NOMO-1 treated with dmso at 0.1 percent for 144 hours (cell line): ENCODE results near the gene SHLD1.

Experiments used
- DNase-seq: peaks from one replicate; lab custom pipeline; 2025; ENCODE audit not compliant: unreplicated experiment; lab: John Stamatoyannopoulos, UW

Gene SHLD1

DNA sequence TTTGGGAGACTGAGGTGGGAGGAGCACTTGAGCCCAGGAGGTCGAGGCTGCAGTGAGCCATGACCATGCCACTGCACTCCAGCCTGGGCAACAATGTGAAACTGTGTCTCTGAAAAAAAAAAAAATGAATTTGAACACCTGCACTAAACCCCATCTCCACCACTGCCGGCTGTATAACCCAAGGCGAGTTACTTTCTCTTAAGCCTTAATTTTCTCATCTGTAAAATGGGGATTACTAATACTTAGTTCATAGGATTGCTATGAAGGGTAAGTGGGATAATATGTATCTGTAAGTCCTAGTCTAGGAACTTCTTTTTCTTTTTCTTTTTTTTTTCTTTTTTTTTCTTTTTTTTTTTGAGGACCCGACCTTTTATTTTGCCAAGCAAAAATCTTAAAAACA is 61.5 kb downstream of the SHLD1 start:
- DNase-seq, result no peak

DNA sequence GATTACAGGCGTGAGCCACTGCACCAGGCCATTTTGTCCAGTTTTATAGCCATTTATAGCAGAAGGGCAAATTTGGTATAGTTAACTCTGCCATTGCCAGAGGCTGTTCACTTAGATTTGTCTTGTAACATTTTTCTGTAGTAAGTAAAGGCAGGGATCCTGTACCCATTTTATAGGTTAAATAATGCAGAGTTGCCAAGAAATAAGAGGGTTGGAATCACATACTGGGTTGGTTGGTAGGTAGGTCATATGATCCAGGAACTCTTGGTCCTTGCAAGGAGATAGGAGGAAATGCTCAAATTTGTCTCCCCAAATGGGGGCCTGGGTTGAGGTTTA is 68.1 kb downstream of the SHLD1 start:
- no peak for DNase-seq

DNA sequence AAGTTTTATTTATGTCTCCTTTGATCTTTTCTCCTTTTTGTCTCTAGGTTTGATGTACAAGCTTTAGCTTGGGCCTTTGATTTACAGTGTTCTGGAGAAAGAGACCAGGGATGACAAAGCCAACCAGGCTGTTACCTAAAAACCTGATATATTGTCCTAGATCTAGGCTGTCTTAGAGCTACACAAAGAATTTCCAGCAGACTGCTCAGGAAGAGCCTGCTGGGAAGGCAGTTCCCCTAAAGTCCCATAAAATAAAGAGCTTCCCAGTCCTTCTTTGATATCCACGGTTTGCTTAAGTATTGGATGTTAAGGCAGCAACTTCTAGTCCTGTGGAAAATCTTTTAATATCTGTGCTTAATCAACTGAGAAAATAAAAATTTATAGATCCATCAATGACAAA is 70.5 kb downstream of the SHLD1 start:
- DNase-seq, result no peak

DNA sequence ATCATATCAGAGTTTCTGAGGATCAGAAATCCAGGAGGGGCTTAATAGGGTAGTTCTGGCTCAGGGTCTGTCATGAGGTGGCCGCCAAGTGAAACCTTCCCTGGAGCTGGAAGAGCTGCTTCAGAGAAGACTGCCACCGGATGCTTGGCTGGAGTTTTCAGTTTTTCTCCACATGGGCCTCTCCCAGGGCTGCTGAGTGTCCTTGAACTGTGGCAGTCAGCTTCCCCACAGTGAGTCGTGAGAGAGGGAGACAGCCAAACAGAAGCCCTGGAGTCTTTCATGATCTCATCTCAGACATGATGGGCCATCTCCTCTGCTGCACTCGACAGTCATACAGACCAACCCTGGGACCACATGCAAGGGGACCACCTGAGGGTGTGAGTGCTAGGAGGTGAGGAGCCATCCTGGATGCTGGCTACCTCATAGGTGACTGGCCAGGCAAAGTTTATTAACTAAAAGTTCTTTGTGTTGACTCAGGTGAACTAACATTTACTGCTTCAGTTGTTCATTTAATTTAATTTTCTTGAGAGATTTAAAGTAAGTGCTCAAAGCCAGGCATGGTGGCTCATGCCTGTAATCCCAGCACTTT is 71.5 kb downstream of the SHLD1 start:
- DNase-seq, result no peak

DNA sequence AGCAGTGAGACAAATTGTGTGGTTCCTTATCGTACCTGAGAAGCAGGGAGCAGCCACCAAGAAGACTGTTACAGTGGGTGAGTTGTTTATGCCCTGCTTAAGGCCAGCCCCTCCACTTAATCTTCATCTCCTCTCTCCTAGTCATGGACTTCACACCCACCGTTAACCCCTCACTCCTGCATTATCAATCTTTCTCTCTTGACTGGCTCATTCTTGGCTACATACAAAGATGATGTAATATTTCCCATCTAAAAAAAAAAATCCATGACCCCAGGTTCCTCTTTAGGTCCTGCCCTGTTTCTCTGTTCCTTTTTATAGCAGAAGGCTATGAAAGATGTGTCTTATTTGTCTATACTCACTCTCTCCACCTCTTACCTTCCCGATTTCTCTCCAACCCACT is 72.4 kb downstream of the SHLD1 start:
- DNase-seq, result peak; percentile 58

DNA sequence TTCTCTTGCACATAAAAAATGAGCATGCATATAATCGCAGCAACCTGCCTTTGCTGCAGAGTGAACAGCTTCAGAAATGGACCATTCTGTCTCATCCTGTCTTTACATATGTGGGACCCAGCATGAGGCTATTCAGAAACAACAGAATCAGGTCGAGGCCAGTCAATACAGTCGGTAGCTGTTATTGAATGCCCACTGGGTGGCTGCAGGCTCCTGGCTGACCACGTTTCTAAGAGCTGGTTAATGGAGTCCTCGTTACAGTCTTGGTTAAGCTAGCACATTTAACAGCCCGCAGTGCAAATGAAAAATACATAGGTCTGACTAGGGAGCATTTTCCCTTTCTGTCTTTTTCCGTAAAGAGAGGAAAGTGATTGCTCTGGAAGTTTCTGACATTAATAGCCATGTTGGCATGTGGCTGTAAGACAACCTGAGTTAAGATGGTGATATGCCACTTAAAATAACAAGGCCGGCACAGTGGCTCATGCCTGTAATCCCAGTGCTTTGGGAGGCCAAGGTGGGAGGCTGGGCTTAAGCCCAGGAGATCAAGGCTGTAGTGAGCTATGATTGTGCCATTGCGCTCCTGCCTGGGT is 75.0 kb downstream of the SHLD1 start:
- no peak for DNase-seq

DNA sequence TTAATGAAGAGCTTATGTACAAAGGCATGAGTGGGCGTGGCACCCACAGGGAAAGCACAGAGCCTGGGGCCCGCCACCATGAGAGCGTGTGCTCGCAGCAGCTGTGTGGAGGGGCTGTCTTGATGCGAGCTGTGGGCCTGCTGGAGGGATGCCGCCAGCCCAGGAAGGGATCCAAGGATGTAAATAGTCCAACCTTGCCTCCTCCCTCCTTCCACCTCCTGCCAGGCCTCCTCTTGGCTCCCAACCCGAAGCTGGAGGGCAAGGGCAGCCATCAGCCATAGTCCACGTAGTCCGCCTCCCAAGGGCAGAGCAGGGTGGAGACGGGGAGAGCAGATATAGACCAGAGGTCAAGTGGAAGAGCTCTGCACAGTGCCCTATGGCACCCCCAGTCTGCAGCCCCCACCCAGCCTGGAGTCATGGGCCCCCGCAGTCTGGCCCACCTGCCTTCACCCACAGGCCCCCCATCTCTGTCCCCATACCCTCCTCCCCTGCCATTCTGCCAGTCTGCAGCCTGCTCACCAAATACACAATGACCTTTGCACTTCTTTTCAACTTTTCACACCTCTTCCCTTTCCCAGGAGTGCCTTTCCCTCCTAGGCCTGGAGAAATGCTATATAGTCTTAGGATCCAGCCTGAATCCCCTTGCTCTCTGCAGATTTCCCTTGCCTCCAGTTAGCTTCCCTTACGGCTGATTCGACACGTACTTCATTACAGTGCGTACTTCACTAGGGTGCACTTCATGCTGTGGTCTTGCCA is 77.1 kb downstream of the SHLD1 start:
- no peak for DNase-seq

DNA sequence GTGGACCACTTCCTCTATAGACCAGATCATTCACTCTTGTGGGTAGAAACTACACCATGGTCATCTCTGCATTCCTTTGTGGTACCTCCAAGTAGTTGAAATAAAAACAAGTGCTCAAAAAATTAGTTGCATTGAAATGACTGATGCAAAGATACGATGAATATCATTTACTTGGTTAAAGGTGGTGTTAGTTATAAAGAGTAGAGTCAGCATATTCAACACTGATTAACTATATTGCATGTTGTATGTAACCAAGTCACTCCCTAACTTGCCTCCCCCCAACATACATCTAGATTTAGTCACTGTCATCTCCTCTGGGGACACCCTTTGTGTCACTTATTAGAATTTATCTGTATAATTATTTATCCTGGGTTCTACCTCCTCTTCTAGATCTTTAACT is 77.7 kb downstream of the SHLD1 start:
- no peak for DNase-seq

DNA sequence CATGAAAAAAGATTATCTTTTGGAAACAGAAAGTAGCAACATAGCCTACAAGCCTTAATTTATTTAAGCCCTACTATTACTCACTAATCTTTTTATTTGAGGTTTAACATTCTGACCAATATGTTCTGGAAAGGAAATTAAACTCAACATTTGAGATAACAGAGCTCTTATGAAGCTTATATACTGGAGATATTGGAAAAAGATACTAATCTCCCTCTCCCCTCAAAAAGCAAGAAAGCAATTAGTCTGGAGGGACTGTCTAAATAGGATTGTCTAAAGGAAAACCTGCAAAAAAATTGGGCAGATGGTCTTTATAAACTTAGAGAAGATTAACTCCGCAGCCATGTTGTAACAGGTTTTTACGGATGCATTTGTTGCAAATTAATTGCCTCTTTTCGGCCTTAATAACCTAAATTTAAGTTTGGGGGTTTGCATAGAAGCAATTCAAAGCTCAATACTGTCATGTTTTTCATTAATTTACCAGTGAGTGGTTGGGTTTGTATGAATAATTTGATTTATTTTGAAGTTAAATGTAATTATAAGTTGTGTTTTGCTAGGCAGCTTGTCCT is 79.1 kb downstream of the SHLD1 start:
- DNase-seq, result no peak

DNA sequence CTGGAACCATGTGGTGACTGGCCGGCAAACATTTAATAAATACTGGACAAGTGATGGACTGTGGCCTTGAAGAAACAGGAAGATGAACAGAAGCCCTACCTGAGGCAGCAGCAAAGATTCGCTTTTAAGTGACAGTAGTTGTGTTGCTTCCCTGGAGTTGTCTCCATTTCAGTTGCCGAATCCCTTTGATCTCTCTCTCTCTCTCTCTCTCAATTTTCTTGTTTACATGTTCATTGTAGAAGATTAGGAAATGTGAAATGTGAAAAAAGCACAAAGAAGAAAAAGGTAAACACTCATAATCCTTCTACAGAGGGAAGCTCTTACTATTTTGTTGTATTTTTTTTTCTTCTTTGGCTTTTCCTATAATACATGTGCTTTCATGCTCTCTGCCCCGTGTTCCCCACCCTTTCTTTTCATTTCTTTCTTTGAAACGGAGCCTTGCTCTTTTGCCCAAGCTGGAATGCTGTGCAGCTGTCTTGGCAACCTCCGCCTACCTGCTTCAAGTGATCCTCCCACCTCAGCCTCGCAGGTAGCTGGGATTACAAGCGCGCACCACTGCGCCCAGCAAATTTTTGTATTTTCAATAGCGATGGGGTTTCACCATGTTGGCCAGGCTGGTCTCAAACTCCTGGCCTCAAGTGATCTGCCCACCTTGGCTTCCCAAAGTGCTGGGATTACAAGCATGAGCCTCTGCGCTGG is 81.5 kb downstream of the SHLD1 start:
- DNase-seq, result no peak

DNA sequence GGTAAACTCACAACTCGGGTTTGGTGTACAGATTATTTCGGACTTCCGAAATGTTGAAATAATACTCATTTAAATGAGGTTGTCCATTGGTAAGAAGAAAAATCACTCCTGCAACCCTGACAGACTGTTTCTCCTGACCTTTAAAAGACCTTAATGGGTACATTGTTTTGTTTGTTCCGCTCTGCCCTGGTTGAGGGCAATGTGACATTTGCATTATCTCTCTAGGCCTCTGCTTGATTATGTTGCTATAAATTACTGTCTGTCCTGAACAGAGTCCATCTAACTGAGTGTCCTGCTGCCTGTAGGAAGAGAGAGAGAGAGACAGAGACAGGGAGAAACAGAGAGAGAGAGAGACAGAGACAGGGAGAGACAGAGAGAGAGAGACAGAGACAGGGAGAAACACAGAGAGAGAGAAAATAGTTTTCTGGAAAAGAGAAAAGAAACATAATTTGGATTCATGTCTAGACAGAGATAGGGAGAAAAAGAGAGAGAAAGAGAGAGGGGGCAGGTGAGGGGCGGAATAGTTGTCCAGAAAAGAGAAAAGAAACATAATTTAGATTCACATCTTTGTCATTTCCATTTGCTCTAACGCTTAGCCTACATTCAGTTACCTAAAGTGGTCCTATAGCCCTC is 83.2 kb downstream of the SHLD1 start:
- DNase-seq, result no peak

DNA sequence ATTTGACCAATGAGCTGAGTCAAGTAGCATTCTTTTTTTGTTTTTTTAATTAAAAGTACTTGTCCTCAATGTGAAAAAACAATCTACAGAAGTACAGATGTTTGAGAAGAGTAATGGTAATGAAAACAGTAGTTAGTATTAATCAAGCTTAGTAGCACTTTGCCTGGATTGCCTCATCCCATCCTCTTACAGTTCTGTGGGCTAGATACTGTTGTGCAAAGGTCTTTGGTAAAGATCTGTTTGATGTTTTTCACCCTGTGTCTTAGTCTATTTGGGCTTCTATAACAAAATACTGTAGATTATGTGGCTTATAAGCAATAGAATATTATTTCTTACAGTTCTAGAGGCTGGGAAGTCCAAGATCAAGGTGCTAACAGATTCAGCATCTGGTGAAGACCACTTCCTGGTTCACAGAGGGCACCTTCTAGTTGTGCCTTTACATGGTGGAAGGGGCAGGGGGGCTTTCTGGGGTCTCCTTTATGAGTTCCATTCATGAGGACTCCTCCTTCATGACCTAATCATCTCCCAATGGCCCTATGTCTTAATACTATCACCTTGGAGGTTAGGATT is 84.3 kb downstream of the SHLD1 start:
- no peak for DNase-seq

DNA sequence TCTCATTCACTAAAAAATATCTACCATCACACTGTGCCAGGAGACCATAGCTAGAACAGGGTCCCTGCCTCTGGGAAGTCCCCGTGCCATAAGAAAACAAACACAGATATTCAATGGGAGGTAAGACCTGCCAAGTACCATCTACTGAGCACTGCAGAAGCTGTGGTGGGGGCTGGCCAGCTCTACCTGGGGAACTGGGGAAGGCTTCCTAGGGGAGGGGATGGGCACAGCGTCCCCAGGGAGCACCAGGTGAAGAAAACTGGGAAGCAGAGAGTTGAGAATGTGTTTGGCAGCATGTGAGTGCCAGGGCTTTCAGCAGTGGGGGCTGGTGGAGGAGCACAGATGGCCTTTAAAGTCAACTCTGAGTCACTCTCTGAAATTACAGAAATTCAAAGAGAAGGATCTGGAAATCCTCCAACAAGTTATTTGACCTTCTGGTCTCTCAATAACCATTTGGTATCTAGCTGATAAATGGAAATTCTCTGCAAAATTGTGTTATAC is 85.2 kb downstream of the SHLD1 start:
- DNase-seq, result no peak

DNA sequence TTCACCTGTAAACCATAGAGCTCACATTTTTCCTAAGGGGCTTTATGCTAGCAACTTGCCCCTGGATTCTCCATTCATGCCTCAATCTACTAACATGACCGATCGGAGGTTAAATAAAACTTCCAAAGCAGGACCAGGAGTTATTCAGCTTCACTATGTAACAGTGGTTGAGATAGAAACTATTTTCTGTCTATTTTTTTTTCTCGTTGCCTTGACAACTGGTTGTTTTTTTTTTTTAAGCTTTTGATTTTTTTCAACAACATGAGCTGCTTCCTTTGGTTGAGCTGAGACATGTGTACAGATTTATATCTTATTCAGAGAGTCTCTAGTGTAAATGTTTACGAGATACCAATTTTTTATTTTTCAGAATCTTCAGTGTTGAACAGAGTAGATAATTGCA is 85.7 kb downstream of the SHLD1 start:
- DNase-seq, result no peak

DNA sequence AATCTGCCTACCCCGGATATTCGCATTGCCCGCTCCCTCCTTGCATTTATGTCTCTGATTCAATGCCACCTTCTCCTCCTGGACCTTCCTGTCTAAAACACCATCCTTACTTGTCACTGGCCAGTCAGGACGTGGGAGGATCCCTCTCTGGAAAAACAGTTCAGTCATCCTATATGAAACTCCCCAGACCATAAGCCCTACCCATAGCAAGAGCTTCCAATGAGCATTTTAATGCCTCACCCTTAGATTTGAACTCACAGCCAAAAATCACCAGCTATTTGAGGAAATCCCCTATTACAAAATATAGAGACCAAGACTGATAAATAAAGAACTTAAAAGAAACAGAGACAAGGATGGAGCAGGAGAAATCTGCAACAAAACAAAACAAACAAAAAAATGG is 86.4 kb downstream of the SHLD1 start:
- no peak for DNase-seq

DNA sequence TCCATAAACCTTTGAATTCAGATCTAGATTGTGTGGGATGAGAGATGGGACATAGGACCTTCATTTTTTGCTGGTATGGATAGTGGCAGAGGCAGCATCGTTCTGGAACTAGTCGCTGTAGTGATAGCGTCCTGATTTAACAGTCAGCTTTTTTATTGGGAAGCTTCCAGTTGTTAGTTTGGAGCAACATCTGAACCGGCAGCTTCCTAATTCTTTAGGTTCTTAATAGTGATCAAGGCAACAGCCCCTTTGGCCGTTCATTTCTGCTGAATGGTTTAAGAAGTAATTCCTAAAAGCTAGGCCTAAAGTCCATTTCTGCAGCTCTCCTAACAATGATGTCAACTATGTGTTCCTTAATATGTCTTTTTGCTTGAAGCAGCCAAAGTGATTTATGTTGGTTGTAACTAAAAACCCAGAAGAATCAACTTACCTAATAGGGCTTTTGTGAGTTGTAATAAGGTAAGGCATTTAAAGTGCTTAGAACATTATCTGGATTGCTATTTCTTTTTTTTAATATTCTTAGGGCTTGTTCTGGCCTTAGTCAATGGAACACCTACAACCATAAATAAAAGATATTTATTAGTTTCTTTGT is 90.3 kb downstream of the SHLD1 start:
- DNase-seq, result no peak

DNA sequence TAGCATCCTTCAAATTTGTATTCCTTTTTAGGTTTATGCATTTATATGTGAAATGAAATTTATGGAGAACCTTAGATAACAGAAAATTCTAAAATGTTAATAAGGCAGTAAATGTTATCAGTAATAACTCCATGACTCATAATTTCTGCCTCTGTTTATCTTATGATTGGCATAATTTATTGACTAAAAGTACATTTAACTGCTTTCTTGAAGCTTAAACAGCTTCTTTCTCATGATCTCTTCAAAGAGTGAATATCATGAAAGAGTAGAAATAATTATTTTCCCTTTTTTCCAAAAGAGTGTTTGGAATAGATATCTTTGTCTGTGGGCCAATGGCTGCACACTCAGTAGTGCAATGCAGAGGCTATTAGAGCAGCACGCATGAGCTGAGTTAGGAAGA is 91.3 kb downstream of the SHLD1 start:
- no peak for DNase-seq

DNA sequence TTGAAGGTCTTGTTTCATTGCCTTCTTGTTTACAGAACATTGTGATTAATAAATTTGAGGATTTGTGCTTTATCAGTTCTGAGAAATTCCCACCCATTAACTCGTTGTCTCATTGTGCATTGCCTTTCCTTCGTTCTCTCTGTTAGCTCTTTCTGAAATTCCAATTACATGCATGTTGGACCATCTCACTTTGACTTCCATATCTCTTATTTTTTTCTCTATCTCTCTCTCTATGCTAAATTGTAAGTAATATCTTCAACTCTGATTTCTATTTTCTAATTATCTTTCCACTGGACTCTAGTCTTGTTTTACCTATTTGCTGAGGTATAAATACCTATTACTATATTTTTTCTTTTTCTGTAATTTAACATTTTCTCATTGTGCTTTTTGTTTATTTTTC is 92.3 kb downstream of the SHLD1 start:
- no peak for DNase-seq

DNA sequence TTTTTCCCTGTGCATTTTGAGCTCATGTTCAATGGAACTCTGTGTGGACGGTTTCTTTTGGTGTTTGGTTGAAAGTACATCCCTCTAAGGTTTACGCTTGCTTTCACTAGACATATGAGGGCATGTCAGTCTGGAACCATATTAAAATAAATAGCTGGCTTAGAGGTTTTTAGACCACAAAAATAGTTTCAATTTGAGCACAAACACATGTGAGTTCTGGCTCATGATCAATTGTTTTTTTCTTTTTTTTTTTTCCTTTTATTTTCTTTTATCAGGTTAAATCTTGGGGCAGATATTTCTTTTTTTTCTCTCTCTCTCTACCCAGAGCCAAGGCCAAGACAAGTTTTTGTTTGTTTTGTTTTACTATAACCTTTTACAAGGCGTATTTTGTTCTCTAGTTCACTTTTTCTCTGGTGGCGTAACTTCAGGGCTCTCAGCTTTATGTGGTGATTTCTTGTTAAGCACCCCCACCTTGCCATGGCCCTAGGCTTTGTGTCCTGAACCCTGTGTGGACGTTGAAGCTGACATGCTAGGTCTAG is 92.9 kb downstream of the SHLD1 start:
- no peak for DNase-seq

DNA sequence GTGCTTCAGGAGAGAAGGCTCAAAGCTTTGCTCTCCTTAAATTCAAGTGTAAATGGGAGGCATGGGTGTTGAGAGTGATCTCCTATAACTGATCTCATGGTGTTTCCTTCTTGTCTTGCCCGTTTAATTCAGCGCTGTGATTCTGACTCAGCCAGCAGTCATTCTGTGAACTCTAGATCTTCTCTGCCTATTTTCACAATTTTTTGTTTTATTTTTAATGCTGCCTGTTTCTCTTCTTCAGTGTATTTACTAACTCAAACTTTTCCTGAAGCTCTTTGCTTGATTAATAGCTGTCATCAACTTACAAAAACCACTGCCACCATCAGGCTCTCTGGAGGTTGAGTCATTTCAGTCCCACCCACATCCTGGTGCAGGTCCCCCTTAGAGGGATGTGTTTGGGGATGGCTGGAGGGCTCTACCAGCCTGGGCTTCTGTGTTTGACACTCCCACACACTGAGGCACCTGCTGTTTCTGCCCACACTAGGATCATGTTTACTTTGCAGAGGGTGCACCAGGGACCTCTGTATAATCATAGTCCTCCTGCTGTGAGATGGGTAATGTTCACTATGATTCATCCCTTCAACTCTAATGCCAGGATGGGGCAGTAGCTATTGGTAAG is 94.0 kb downstream of the SHLD1 start:
- no peak for DNase-seq
